VCaP (cell line): ENCODE data around the gene CCNG2.

Experiments used
- H3K27ac ChIP-seq: fragments of 450-650 bp; 2 replicates; pipeline ENCODE4 v1.5.1; 2017
- CTCF ChIP-seq: fragments of 450-650 bp; conservative IDR thresholded peaks from 2 replicates; pipeline ENCODE4 v1.5.1; 2017; ENCODE audit warnings: mild to moderate bottlenecking, moderate library complexity

The CCNG2 gene

GRCh38 chr4:77149789-77150188 is 7.2 kb upstream of the CCNG2 start:
- peak overlapping the region; percentile 99 for H3K27ac ChIP-seq
- no peak for TF ChIP-seq CTCF

- TF ChIP-seq CTCF, result no peak
- no peak overlapping the region for H3K27ac ChIP-seq
Measured at GRCh38 chr4:77151241-77151640, 5.8 kb upstream of the CCNG2 start.

GRCh38 chr4:77152421-77152820 is 4.6 kb upstream of the CCNG2 start:
- TF ChIP-seq CTCF, result no peak
- peak overlapping the region; percentile 96; the same call in 1 of the 2 replicates for H3K27ac ChIP-seq

- no peak for TF ChIP-seq CTCF
- peak overlapping the region; percentile 96; the same call in 1 of the 2 replicates for H3K27ac ChIP-seq
Measured at GRCh38 chr4:77153006-77153405, 4.0 kb upstream of the CCNG2 start.

- H3K27ac ChIP-seq, result peak overlapping the region; percentile 96
- no peak for TF ChIP-seq CTCF
Measured at GRCh38 chr4:77154065-77154464, 2.9 kb upstream of the CCNG2 start.

GRCh38 chr4:77154761-77155499 is 2.1 kb upstream of the CCNG2 start:
- no peak for TF ChIP-seq CTCF
- H3K27ac ChIP-seq, result peak overlapping the region; percentile 96

GRCh38 chr4:77155631-77156452 is 1.2 kb upstream of the CCNG2 start:
- TF ChIP-seq CTCF, result no peak
- peak overlapping the region; percentile 96 for H3K27ac ChIP-seq
